Neural progenitor cell (in vitro differentiated cells): ENCODE measurements around the gene PCDHB11. TPM values are rescaled to one million over a fixed set of nuclear protein-coding genes. Genes with fewer than 3 reads are reported as not detected.
"Not testable (repeated sequence)": the region's sequence is repeated elsewhere in the genome, so short reads cannot be mapped to it uniquely, and the experiment has no call there.

Experiments used
- DNase-seq: peaks from one replicate; pipeline ENCODE4 v3.0.0-alpha.2; 2016; ENCODE audit warnings: low spot score
- H2AFZ ChIP-seq: fragments of 200-600 bp; sonication (generic); replicated peaks from 2 replicates; pipeline ENCODE4 v1.6.1; 2016; ENCODE audit warnings: antibody characterized with exemption
- H3F3A ChIP-seq: fragments of 200-600 bp; sonication (generic); 2 replicates; pipeline ENCODE4 v1.6.1; 2016; ENCODE audit warnings: antibody characterized with exemption, low read depth
- H3K27ac ChIP-seq: fragments of 200-600 bp; sonication (generic); 2 replicates; pipeline ENCODE4 v1.5.1; 2016; ENCODE audit warnings: mild to moderate bottlenecking
- H3K27me3 ChIP-seq: fragments of 200-600 bp; sonication (generic); 2 replicates; pipeline ENCODE4 v1.6.1; 2016; ENCODE audit warnings: mild to moderate bottlenecking, moderate library complexity
- H3K36me3 ChIP-seq: fragments of 200-600 bp; sonication (generic); 2 replicates; pipeline ENCODE4 v1.5.1; 2016
- H3K4me1 ChIP-seq: fragments of 200-600 bp; sonication (generic); 2 replicates; pipeline ENCODE4 v1.6.1; 2016; ENCODE audit warnings: mixed run types
- H3K4me2 ChIP-seq: fragments of 200-600 bp; sonication (generic); 2 replicates; pipeline ENCODE4 v1.6.1; 2016
- H3K4me3 ChIP-seq: fragments of 200-600 bp; sonication (generic); 2 replicates; pipeline ENCODE4 v1.5.1; 2016
- H3K79me2 ChIP-seq: fragments of 200-600 bp; sonication (generic); 2 replicates; pipeline ENCODE4 v1.6.1; 2016; ENCODE audit warnings: low read depth
- H3K9ac ChIP-seq: fragments of 200-600 bp; sonication (generic); 2 replicates; pipeline ENCODE4 v1.6.1; 2016
- H3K9me3 ChIP-seq: fragments of 200-600 bp; sonication (generic); 2 replicates; pipeline ENCODE4 v1.5.1; 2016; ENCODE audit warnings: low read depth
- H4K20me1 ChIP-seq: fragments of 200-600 bp; sonication (generic); 2 replicates; pipeline ENCODE4 v1.6.1; 2016; ENCODE audit warnings: low read depth
- H3K27ac Mint-ChIP-seq: 3 replicates; pipeline ENCODE4 v1.8.0; 2021; ENCODE audit warnings: mixed read lengths
- H3K27me3 Mint-ChIP-seq: 2 replicates; pipeline ENCODE4 v1.8.0; 2022; ENCODE audit warnings: low read depth, mild to moderate bottlenecking, inconsistent platforms, moderate library complexity, mixed read lengths; ENCODE audit not compliant: insufficient read depth
- H3K36me3 Mint-ChIP-seq: 3 replicates; pipeline ENCODE4 v1.8.0; 2021; ENCODE audit warnings: mixed read lengths
- H3K4me1 Mint-ChIP-seq: 3 replicates; pipeline ENCODE4 v1.8.0; 2021; ENCODE audit warnings: mixed read lengths
- H3K4me3 Mint-ChIP-seq: 3 replicates; pipeline ENCODE4 v1.8.0; 2021; ENCODE audit warnings: mild to moderate bottlenecking, moderate library complexity, mixed read lengths
- H3K9me3 Mint-ChIP-seq: 3 replicates; pipeline ENCODE4 v1.8.0; 2020; ENCODE audit warnings: mixed read lengths
- EZH2 ChIP-seq: fragments of 200-600 bp; sonication (generic); IDR thresholded peaks from 2 replicates; pipeline ENCODE4 v1.6.1; 2017; ENCODE audit warnings: antibody characterized with exemption, mild to moderate bottlenecking, moderate library complexity
- EZH2phosphoT487 ChIP-seq: fragments of 200-600 bp; sonication (generic); IDR thresholded peaks from 2 replicates; pipeline ENCODE4 v1.6.1; 2017; ENCODE audit warnings: antibody characterized with exemption
- total RNA-seq: library from RNA; depleted of rRNA; stranded (reverse); fragments of >200 nt; gene quantifications from 2 replicates; pipeline ENCODE4 v1.2.3, GENCODE V29; 2015; ENCODE audit warnings: low replicate concordance
- TF ChIP-seq, protein P1 (sequence below): fragments of 200-600 bp; sonication (generic); IDR thresholded peaks from 2 replicates; pipeline ENCODE4 v1.5.1; 2017; ENCODE audit warnings: antibody characterized with exemption, mild to moderate bottlenecking

Gene PCDHB11
- total RNA-seq, 1 donor from 2014 or later: 3.8 TPM

- H4K20me1 ChIP-seq: no peaks in the 10 kb centered on the region
- no peak overlapping the region for H2AFZ ChIP-seq
- H3K9ac ChIP-seq: no peak overlapping the region
- TF ChIP-seq, protein P1, sequence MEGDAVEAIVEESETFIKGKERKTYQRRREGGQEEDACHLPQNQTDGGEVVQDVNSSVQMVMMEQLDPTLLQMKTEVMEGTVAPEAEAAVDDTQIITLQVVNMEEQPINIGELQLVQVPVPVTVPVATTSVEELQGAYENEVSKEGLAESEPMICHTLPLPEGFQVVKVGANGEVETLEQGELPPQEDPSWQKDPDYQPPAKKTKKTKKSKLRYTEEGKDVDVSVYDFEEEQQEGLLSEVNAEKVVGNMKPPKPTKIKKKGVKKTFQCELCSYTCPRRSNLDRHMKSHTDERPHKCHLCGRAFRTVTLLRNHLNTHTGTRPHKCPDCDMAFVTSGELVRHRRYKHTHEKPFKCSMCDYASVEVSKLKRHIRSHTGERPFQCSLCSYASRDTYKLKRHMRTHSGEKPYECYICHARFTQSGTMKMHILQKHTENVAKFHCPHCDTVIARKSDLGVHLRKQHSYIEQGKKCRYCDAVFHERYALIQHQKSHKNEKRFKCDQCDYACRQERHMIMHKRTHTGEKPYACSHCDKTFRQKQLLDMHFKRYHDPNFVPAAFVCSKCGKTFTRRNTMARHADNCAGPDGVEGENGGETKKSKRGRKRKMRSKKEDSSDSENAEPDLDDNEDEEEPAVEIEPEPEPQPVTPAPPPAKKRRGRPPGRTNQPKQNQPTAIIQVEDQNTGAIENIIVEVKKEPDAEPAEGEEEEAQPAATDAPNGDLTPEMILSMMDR: no peak
- TF ChIP-seq EZH2 (no peak), EZH2phosphoT487 (no peak)
- H3K79me2 ChIP-seq: no peaks in the 10 kb centered on the region
- DNase-seq: no peak
- H3K9me3 ChIP-seq: no peaks in the 10 kb centered on the region
- H3K9me3 Mint-ChIP-seq: peaks cover 33% of the 10 kb centered on the region
- H3K4me3 Mint-ChIP-seq: no peak overlapping the region
- no peak overlapping the region for H3K27ac Mint-ChIP-seq
- no peak overlapping the region for H3K27ac ChIP-seq
- no peaks in the 10 kb centered on the region for H3K36me3 ChIP-seq
- H3K4me3 ChIP-seq: no peak overlapping the region
- H3K4me2 ChIP-seq: no peak overlapping the region
- peaks cover 14% of the 10 kb centered on the region for H3K36me3 Mint-ChIP-seq
- H3F3A ChIP-seq: no peaks in the 10 kb centered on the region
- H3K27me3 Mint-ChIP-seq: peaks cover 6% of the 10 kb centered on the region
- H3K27me3 ChIP-seq: no peaks in the 10 kb centered on the region
- H3K4me1 Mint-ChIP-seq: no peaks in the 10 kb centered on the region
- no peaks in the 10 kb centered on the region for H3K4me1 ChIP-seq
Measured at GRCh38 chr5:141180313-141180712, 19.1 kb upstream of the PCDHB11 start.

DNA sequence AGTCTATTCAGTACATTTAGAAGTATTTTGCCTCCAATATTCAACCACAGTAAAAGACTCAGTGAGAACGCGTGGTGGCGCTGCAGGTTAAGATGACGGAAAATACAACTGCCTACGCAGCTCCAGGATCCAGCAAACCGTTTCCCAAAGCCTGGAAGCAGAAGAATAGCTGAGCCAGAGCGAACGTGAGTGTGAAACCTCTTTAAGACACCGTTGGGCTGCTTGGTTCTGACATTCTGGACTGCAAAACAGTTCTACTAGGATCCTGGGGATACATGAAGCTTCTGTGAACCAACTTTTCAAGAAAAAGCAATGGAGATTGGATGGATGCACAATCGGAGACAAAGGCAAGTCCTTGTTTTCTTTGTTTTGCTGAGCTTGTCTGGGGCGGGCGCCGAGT, 17.2 kb upstream of the PCDHB11 start, which contains the start of gene PCDHB16:
Gene PCDHB16, plus strand, starts transcription at position 140 of the 400 bp plus-strand sequence. Its CDS starts 173 bp downstream, at position 313.
- peak; percentile 79 for DNase-seq
- Mint-ChIP-seq H3K27me3 (peaks cover 6% of the 10 kb centered on the region), H3K4me3 (peak within 1 kb of the TSS; percentile 78), H3K9me3 (peaks cover 37% of the 10 kb centered on the region), H3K27ac (peak within 1 kb of the TSS; percentile 94), H3K4me1 (no peaks in the 10 kb centered on the region), H3K36me3 (peaks cover 14% of the 10 kb centered on the region)
- peak within 1 kb of the TSS; percentile 96 for H2AFZ ChIP-seq
- no peaks in the 10 kb centered on the region for H3K9me3 ChIP-seq
- H3F3A ChIP-seq: no peaks in the 10 kb centered on the region
- peak within 1 kb of the TSS; percentile 44 for H3K4me3 ChIP-seq
- H3K4me1 ChIP-seq: no peaks in the 10 kb centered on the region
- H3K79me2 ChIP-seq: no peaks in the 10 kb centered on the region
- H3K36me3 ChIP-seq: no peaks in the 10 kb centered on the region
- H3K9ac ChIP-seq: no peak within 1 kb of the TSS
- no peak within 1 kb of the TSS for H3K27ac ChIP-seq
- peak within 1 kb of the TSS; percentile 55 for H3K4me2 ChIP-seq
- no peak for TF ChIP-seq EZH2phosphoT487
- TF ChIP-seq, protein P1: peak; percentile 72
- H4K20me1 ChIP-seq: no peaks in the 10 kb centered on the region
- H3K27me3 ChIP-seq: no peaks in the 10 kb centered on the region

DNA sequence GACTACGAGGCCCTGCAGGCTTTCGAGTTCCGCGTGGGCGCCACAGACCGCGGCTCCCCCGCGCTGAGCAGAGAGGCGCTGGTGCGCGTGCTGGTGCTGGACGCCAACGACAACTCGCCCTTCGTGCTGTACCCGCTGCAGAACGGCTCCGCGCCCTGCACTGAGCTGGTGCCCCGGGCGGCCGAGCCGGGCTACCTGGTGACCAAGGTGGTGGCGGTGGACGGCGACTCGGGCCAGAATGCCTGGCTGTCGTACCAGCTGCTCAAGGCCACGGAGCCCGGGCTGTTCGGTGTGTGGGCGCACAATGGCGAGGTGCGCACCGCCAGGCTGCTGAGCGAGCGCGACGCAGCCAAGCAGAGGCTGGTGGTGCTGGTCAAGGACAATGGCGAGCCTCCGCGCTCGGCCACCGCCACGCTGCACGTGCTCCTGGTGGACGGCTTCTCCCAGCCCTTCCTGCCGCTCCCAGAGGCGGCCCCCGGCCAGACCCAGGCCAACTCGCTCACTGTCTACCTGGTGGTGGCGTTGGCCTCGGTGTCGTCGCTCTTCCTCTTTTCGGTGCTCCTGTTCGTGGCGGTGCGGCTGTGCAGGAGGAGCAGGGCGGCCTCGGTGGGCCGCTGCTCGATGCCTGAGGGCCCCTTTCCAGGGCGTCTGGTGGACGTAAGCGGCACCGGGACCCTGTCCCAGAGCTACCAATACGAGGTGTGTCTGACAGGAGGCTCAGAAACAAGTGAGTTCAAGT, 15.1 kb upstream of the PCDHB11 start:
- H3K36me3 ChIP-seq, H3K4me2 ChIP-seq, H3K9me3 ChIP-seq, H3K27ac Mint-ChIP-seq, H3K27ac ChIP-seq, H3F3A ChIP-seq, H3K4me3 Mint-ChIP-seq, H3K27me3 Mint-ChIP-seq, H3K27me3 ChIP-seq, H3K4me1 ChIP-seq, H4K20me1 ChIP-seq, H3K4me3 ChIP-seq, H2AFZ ChIP-seq, DNase-seq, H3K9ac ChIP-seq, H3K79me2 ChIP-seq, H3K4me1 Mint-ChIP-seq: not testable (repeated sequence)
- peaks cover 44% of the 10 kb centered on the region for H3K9me3 Mint-ChIP-seq
- peaks cover 18% of the 10 kb centered on the region for H3K36me3 Mint-ChIP-seq

- H3K27ac ChIP-seq: no peak within 1 kb of the TSS
- Mint-ChIP-seq H3K27ac (peak within 1 kb of the TSS; percentile 0), H3K9me3 (peaks cover 55% of the 10 kb centered on the region), H3K27me3 (peaks cover 6% of the 10 kb centered on the region), H3K4me1 (no peaks in the 10 kb centered on the region), H3K36me3 (peaks cover 18% of the 10 kb centered on the region), H3K4me3 (no peak within 1 kb of the TSS)
- peak; percentile 65 for DNase-seq
- H4K20me1 ChIP-seq: no peaks in the 10 kb centered on the region
- peaks cover 2% of the 10 kb centered on the region for H3F3A ChIP-seq
- H3K36me3 ChIP-seq: peaks cover 3% of the 10 kb centered on the region
- H3K4me3 ChIP-seq: no peak within 1 kb of the TSS
- TF ChIP-seq EZH2: no peak
- TF ChIP-seq, protein P1: peak; percentile 74
- TF ChIP-seq EZH2phosphoT487: no peak
- no peak within 1 kb of the TSS for H3K9ac ChIP-seq
- peak within 1 kb of the TSS; percentile 32 for H2AFZ ChIP-seq
- no peaks in the 10 kb centered on the region for H3K27me3 ChIP-seq
- no peaks in the 10 kb centered on the region for H3K9me3 ChIP-seq
- no peak within 1 kb of the TSS for H3K4me2 ChIP-seq
- no peaks in the 10 kb centered on the region for H3K4me1 ChIP-seq
- H3K79me2 ChIP-seq: no peaks in the 10 kb centered on the region
Measured at GRCh38 chr5:141186897-141187512, 12.4 kb upstream of the PCDHB11 start, which contains the start of gene PCDHB9. Gene PCDHB9 (plus strand): TSS chr5:141187161. CDS start chr5:141187319, 158 bp downstream.

GRCh38 chr5:141188682-141189081, 10.7 kb upstream of the PCDHB11 start:
- H2AFZ ChIP-seq, H3K9ac ChIP-seq, H4K20me1 ChIP-seq, H3K9me3 ChIP-seq, H3K4me1 Mint-ChIP-seq, H3K4me2 ChIP-seq, H3F3A ChIP-seq, H3K4me1 ChIP-seq, H3K4me3 Mint-ChIP-seq, H3K4me3 ChIP-seq, H3K27ac Mint-ChIP-seq, H3K36me3 ChIP-seq, H3K27me3 ChIP-seq, H3K79me2 ChIP-seq, H3K27ac ChIP-seq, DNase-seq, H3K27me3 Mint-ChIP-seq: not testable (repeated sequence)
- Mint-ChIP-seq H3K36me3 (peaks cover 18% of the 10 kb centered on the region), H3K9me3 (peaks cover 55% of the 10 kb centered on the region)
